ENCODE results near the gene ZNF469. TPM values are rescaled to one million over a fixed set of nuclear protein-coding genes. Genes with fewer than 3 reads are reported as not detected.

ZNF469 gene
- total and polyA plus RNA-seq, 3 donors from 2014 or later, result 0.98 to 2.8 (median 2.2) TPM

- Histone ChIP-seq H3K27me3 (no peaks in the 10 kb centered on the region), H3K27ac (no peak overlapping the region), H3K36me3 (ENCODE audit: low read depth, missing control alignments) (no peaks in the 10 kb centered on the region), H3K4me3 (no peak overlapping the region), H3K4me1 (no peaks in the 10 kb centered on the region), H3K9me3 (no peaks in the 10 kb centered on the region)
- intact Hi-C loops (cut with DNase I; ENCODE audit: low total_unique reads), result no loop called here
- TF ChIP-seq, protein P1, sequence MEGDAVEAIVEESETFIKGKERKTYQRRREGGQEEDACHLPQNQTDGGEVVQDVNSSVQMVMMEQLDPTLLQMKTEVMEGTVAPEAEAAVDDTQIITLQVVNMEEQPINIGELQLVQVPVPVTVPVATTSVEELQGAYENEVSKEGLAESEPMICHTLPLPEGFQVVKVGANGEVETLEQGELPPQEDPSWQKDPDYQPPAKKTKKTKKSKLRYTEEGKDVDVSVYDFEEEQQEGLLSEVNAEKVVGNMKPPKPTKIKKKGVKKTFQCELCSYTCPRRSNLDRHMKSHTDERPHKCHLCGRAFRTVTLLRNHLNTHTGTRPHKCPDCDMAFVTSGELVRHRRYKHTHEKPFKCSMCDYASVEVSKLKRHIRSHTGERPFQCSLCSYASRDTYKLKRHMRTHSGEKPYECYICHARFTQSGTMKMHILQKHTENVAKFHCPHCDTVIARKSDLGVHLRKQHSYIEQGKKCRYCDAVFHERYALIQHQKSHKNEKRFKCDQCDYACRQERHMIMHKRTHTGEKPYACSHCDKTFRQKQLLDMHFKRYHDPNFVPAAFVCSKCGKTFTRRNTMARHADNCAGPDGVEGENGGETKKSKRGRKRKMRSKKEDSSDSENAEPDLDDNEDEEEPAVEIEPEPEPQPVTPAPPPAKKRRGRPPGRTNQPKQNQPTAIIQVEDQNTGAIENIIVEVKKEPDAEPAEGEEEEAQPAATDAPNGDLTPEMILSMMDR (IDR thresholded peaks at IDR 0.05), result no peak
- DNase-seq, result no peak
- 67 to 70% methylated on average over 23 to 24 of the region's 24 CpGs for WGBS, 2 donors
Observed at GRCh38 chr16:88402551-88403240, 19.9 kb downstream of the ZNF469 start.

- intact Hi-C loops (cut with DNase I; ENCODE audit: low total_unique reads), result no loop called here
- H3K9me3 ChIP-seq, result no peaks in the 10 kb centered on the region
- 89 to 92% methylated on average over 15 to 22 of the region's 22 CpGs for WGBS, 2 donors
Observed at GRCh38 chr16:88403794-88404581, 21.2 kb downstream of the ZNF469 start.

DNA sequence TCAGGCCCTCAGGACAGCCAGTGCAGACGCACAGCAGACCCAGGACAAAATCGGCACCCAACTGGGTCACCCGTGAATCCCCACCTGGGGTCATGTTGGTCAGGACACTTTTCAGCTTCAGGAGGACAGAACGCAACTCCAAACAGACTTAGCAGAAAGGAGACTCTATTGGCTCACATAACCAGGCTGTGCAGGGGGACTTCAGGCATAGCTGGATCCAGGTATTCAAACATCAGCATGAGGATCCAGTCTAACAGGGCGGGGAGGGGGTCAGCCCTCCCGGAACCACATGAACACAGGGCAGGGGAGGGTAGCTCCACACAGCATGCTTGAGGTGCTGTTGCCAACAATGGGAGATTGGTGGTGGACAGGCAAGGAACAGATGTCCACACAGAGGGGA lies 22.0 kb downstream of the ZNF469 start:
- no peaks in the 10 kb centered on the region for H3K9me3 ChIP-seq
- H3K4me3 ChIP-seq, result no peak overlapping the region
- no peak for TF ChIP-seq POLR2A (IDR thresholded peaks at IDR 0.05)
- TF ChIP-seq, protein P1 (IDR thresholded peaks at IDR 0.05), result no peak
- WGBS, 2 donors, result 94% methylated on average over 6 of the region's 6 CpGs; no CpG with 5 or more reads in 1 of the 2 donors
- H3K27me3 ChIP-seq, result no peaks in the 10 kb centered on the region
- H3K27ac ChIP-seq, result no peak overlapping the region
- no peaks in the 10 kb centered on the region for H3K4me1 ChIP-seq
- no peaks in the 10 kb centered on the region for H3K36me3 ChIP-seq (ENCODE audit: low read depth, missing control alignments)
- intact Hi-C loops (cut with DNase I; ENCODE audit: low total_unique reads), result no loop called here
- DNase-seq, result no peak

More at GRCh38 chr16:88403794-88404581, 21.2 kb downstream of the ZNF469 start:
- DNase-seq, result no peak
- H3K4me3 ChIP-seq, result no peak overlapping the region
- H3K27ac ChIP-seq, result no peak overlapping the region
- TF ChIP-seq, protein P1 (IDR thresholded peaks at IDR 0.05), result no peak
- no peak for TF ChIP-seq POLR2A (IDR thresholded peaks at IDR 0.05)
- H3K4me1 ChIP-seq, result no peaks in the 10 kb centered on the region
- H3K27me3 ChIP-seq, result no peaks in the 10 kb centered on the region
- H3K36me3 ChIP-seq (ENCODE audit: low read depth, missing control alignments), result no peaks in the 10 kb centered on the region

GRCh38 chr16:88405216-88406060 lies 22.7 kb downstream of the ZNF469 start:
- DNase-seq, result no peak
- Histone ChIP-seq H3K27me3 (no peaks in the 10 kb centered on the region), H3K36me3 (ENCODE audit: low read depth, missing control alignments) (no peaks in the 10 kb centered on the region), H3K9me3 (no peaks in the 10 kb centered on the region), H3K4me1 (no peaks in the 10 kb centered on the region), H3K4me3 (no peak overlapping the region), H3K27ac (no peak overlapping the region)
- WGBS, 2 donors, result 57 to 75% methylated on average over 10 to 29 of the region's 29 CpGs
- intact Hi-C loops (cut with DNase I; ENCODE audit: low total_unique reads), result no loop called here
- TF ChIP-seq POLR2A (IDR thresholded peaks at IDR 0.05), result no peak
- TF ChIP-seq, protein P1 (IDR thresholded peaks at IDR 0.05), result no peak

Measured in testis (tissue), 3 donors.